Spleen (tissue), 7 donors: Measurements from ENCODE around the gene ARHGEF26.

ENCODE experiments used
- CTCF ChIP-seq, 11 experiments: fragments of 200-600 bp in 7 of 11; fragments of 450-650 bp in 4 of 11; sonication (generic) in 4 of 11; IDR thresholded peaks in 8 of 11; conservative IDR thresholded peaks in 3 of 11; 1 replicate in 7 of 11; 2 replicates in 4 of 11; pipeline versions ENCODE4 v1.4.0 to v1.8.0; 2016 to 2021; ENCODE audit warnings: antibody characterized with exemption in 11 of 11, inconsistent platforms in 4 of 11, mild to moderate bottlenecking in 1 of 11
- POLR2A ChIP-seq, 3 donors: fragments of 450-650 bp; IDR thresholded peaks; one replicate each; pipeline ENCODE4 v1.5.1; 2017; ENCODE audit warnings: antibody characterized with exemption in 3 of 3, mild to moderate bottlenecking in 1 of 3
- POLR2AphosphoS5 ChIP-seq, 3 donors: sonication (generic); formaldehyde crosslinking; IDR thresholded peaks; one replicate each; pipeline ENCODE4 v1.5.1; 2017; ENCODE audit warnings: antibody characterized with exemption in 3 of 3
- donor health status: DM: no; HTN: no; CAD: no; lungs with moderate emphysema.
- donor health status: DM: no; HTN: no; CAD: no.
- donor health status: DM: no; HTN: no; CAD: no.

GRCh38 chr3:154182322-154182922, 61.2 kb downstream of the ARHGEF26 start:
- TF ChIP-seq CTCF (IDR thresholded peaks at IDR 0.05 in 8 of 11, conservative IDR thresholded peaks at IDR 0.05 in 3 of 11) = no peak
- TF ChIP-seq POLR2A (IDR thresholded peaks at IDR 0.05) = no peak
- TF ChIP-seq POLR2AphosphoS5 (IDR thresholded peaks at IDR 0.05) = no peak
